OCI-LY7 (cell line): ENCODE results near the gene RGL1.

ENCODE experiments used
- CTCF ChIP-seq: fragments of 200-600 bp; sonication (generic); conservative IDR thresholded peaks from 2 replicates; pipeline ENCODE4 v1.5.1; 2014; ENCODE audit warnings: mild to moderate bottlenecking, antibody characterized with exemption, low read length, moderate library complexity, mixed read lengths
- EZH2phosphoT487 ChIP-seq: fragments of 200-600 bp; sonication (generic); IDR thresholded peaks from 2 replicates; pipeline ENCODE4 v1.6.1; 2018; ENCODE audit warnings: low read depth, borderline replicate concordance, mild to moderate bottlenecking, mixed run types, antibody characterized with exemption, low read length, moderate library complexity, mixed read lengths

DNA sequence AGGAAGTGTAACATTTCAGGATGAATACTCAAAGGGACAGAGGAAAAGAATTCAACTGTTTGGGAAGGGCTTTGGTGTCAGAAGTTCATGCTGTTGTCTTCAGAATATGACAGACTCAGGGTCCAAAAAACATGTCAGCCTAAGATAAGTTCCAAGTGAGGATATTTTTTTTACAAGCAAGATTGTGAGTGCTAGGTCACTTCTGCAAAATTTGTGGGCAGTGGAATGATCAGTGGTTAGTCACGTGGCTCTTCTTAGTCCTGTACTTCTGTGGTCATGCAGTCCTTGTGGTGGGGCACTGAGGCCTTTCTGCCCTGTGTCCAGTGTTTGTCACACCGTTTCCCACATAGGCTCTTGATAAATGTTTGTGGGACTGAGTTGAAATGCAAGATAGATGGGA lies 5.2 kb downstream of the RGL1 start:
- TF ChIP-seq CTCF (no peak), EZH2phosphoT487 (no peak)
